Upper lobe of right lung (tissue), 1 donor: ENCODE data around the gene DIMT1. TPM values are rescaled to one million over a fixed set of nuclear protein-coding genes. Genes with fewer than 3 reads are reported as not detected.

ENCODE experiments used
- total RNA-seq: library from RNA; stranded (reverse); fragmentation: NEBNext Ultra II Directional; extraction: Animal tissue kit (Norgen Biotek cat#: 25700); gene quantifications from one replicate; pipeline ENCODE4 v1.2.1, GENCODE V29; 2021
- donor health status: DM: no; HTN: yes; CAD: no; lungs with severe emphysema.

Gene DIMT1
- total RNA-seq, 1 donor from 2014 or later = 20.9 TPM

Other genes starting within 250 kb of the DIMT1 start
- gene KIF2A, start 97.7 kb downstream of the DIMT1 start, total RNA-seq = 23.4 TPM
- 31.2 TPM for gene IPO11, start 8.9 kb upstream of the DIMT1 start, total RNA-seq
- gene LRRC70, start 174.9 kb upstream of the DIMT1 start, total RNA-seq = 2.4 TPM